Esophagus squamous epithelium (tissue), 4 donors: ENCODE data around the gene SLC44A1.

Source experiments
- CTCF ChIP-seq, 6 experiments: fragments of 450-650 bp in 4 of 6; fragments of 200-600 bp in 2 of 6; sonication (generic) in 2 of 6; IDR thresholded peaks; one replicate each; pipeline ENCODE4 v1.5.1; 2016 to 2019; ENCODE audit warnings: antibody characterized with exemption in 6 of 6, mild to moderate bottlenecking in 4 of 6, moderate library complexity in 4 of 6
- POLR2A ChIP-seq, 4 donors: fragments of 450-650 bp; IDR thresholded peaks; one replicate each; pipeline ENCODE4 v1.6.1; 2017; ENCODE audit warnings: antibody characterized with exemption in 4 of 4, mild to moderate bottlenecking in 4 of 4, moderate library complexity in 3 of 4

DNA sequence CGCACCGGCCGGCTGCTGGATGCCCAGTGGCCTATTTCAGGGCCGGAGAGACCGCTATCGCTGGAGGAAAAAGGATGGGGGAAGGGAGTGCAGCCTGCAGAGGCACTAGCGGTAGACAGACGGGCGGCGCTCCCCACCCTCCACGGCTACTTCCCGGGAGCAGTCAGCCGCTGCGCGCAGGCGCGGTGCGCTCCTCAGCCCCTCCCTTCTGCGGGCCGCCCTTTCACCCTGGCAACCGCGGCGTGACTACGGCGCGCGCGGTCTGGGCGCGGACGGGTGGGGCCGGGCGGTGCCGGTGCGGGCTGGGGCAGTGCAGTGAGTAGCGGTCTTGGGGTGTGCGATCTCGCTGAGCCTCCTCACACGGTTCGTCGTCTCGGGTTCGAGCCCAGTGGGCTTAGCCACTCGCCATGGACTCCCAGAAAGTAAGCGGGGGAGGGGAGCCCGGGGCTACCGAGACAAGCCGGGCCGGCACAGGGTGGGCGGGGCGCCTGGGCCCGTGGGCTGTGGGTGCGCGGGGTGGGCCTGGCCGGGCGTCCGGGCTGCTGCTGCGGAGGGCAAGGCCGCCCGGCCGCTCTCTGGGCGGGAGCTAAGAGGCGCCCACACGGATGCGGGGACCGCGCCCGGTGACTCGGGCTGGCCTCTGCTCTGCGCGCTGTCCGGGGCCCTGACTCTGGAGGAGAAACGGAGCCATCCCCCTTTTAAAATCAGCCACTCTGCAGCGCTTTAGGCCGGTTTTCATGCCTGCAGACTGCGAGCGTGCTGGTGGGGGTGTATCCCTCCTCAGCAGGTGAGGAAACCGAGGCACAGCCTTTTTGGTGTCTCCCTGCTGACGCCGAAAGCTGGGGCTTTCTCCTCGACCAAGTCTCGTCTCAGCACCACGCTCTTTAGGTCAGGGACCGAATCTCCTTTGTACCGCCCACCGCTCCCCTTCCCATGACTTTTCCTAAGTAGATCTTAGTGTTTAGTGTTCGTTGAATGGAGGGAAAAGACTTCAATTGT is 203.7 kb downstream of the SLC44A1 start, which contains the start of gene FSD1L:
- TF ChIP-seq CTCF (IDR thresholded peaks at IDR 0.05), result peak in 4 of 6 experiments; percentile 12 to 30 (median 22)
- peak in 2 of 4 donors; percentile 32 to 54 for TF ChIP-seq POLR2A (IDR thresholded peaks at IDR 0.05)
